Measurements from ENCODE around the gene FAM13C. TPM values are rescaled to one million over a fixed set of nuclear protein-coding genes. Genes with fewer than 3 reads are reported as not detected.

Gene FAM13C
- total RNA-seq, 3 donors from 2014 or later (not counting 1 experiment from before 2014, with no cell fraction given) = not detected

- no peaks in the 10 kb centered on the region for H3K27me3 ChIP-seq (ENCODE audit: control insufficient read depth, insufficient read depth, low read length)
- Mint-ChIP-seq H3K4me1 (no peaks in the 10 kb centered on the region), H3K4me3 (no peak overlapping the region), H3K9me3 (peaks cover 5% of the 10 kb centered on the region in 2 donors), H3K27ac (no peak overlapping the region), H3K36me3 (no peaks in the 10 kb centered on the region), H3K27me3 (ENCODE audit: low read depth in 2 of 2) (peaks cover 4 to 8% of the 10 kb centered on the region in 2 donors)
- no peak overlapping the region for H3K27ac ChIP-seq (ENCODE audit: low read length)
- ATAC-seq = no peak
- TF ChIP-seq, protein P1, sequence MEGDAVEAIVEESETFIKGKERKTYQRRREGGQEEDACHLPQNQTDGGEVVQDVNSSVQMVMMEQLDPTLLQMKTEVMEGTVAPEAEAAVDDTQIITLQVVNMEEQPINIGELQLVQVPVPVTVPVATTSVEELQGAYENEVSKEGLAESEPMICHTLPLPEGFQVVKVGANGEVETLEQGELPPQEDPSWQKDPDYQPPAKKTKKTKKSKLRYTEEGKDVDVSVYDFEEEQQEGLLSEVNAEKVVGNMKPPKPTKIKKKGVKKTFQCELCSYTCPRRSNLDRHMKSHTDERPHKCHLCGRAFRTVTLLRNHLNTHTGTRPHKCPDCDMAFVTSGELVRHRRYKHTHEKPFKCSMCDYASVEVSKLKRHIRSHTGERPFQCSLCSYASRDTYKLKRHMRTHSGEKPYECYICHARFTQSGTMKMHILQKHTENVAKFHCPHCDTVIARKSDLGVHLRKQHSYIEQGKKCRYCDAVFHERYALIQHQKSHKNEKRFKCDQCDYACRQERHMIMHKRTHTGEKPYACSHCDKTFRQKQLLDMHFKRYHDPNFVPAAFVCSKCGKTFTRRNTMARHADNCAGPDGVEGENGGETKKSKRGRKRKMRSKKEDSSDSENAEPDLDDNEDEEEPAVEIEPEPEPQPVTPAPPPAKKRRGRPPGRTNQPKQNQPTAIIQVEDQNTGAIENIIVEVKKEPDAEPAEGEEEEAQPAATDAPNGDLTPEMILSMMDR (IDR thresholded peaks at IDR 0.05) = no peak
- H3K4me1 ChIP-seq (ENCODE audit: control insufficient read depth, insufficient read depth, low read length) = no peaks in the 10 kb centered on the region
- 78% methylated on average over 6 of the region's 6 CpGs for WGBS (ENCODE audit: insufficient coverage)
- no peaks in the 10 kb centered on the region for H3K9me3 ChIP-seq (ENCODE audit: control insufficient read depth, insufficient read depth, low read length)
- no peaks in the 10 kb centered on the region for H3K36me3 ChIP-seq (ENCODE audit: control insufficient read depth, insufficient read depth, low read length)
- intact Hi-C loops (cut with micrococcal nuclease) = no loop called here
- H3K4me3 ChIP-seq (ENCODE audit: low read length) = no peak overlapping the region
- no peak for DNase-seq
Measured at GRCh38 chr10:59360605-59361405, 1.5 kb downstream of the FAM13C start.

GRCh38 chr10:59358576-59358975 lies 3.8 kb downstream of the FAM13C start:
- Mint-ChIP-seq H3K27me3 (ENCODE audit: low read depth in 2 of 2) (peaks cover 0 to 4% of the 10 kb centered on the region in 2 donors), H3K27ac (no peak overlapping the region), H3K36me3 (no peaks in the 10 kb centered on the region), H3K4me1 (no peaks in the 10 kb centered on the region), H3K9me3 (peaks cover 5 to 6% of the 10 kb centered on the region in 2 donors), H3K4me3 (no peak overlapping the region)
- Histone ChIP-seq H3K27ac (ENCODE audit: low read length) (no peak overlapping the region), H3K4me1 (ENCODE audit: control insufficient read depth, insufficient read depth, low read length) (no peaks in the 10 kb centered on the region), H3K9me3 (ENCODE audit: control insufficient read depth, insufficient read depth, low read length) (no peaks in the 10 kb centered on the region), H3K27me3 (ENCODE audit: control insufficient read depth, insufficient read depth, low read length) (no peaks in the 10 kb centered on the region), H3K4me3 (ENCODE audit: low read length) (no peak overlapping the region), H3K36me3 (ENCODE audit: control insufficient read depth, insufficient read depth, low read length) (no peaks in the 10 kb centered on the region)
- TF ChIP-seq, protein P1 (IDR thresholded peaks at IDR 0.05) = no peak
- ATAC-seq = no peak
- intact Hi-C loops (cut with micrococcal nuclease) = no loop called here
- no peak for DNase-seq

DNA sequence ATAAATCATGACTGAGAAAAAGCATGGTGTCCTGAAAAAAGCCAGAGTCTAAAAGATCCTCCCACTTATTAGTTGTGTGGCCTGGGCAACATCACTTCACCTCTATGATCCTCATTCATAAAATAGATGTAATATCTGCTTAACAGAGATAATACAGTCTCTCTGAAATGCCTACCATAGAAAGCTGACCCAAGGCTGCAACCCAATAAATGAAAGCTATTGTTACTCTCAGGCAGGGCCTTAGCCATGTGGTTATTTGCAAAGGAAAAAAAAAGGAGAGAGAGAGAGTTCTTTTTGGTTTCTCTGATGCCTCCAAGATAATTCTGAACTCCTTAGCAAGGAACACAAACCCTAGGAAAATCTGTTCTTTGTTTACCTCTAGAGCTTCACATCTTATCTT lies 7.9 kb downstream of the FAM13C start:
- DNase-seq (no peak), ATAC-seq (no peak)
- Histone ChIP-seq H3K4me1 (ENCODE audit: control insufficient read depth, insufficient read depth, low read length) (no peaks in the 10 kb centered on the region), H3K27me3 (ENCODE audit: control insufficient read depth, insufficient read depth, low read length) (no peaks in the 10 kb centered on the region), H3K27ac (ENCODE audit: low read length) (no peak overlapping the region), H3K9me3 (ENCODE audit: control insufficient read depth, insufficient read depth, low read length) (no peaks in the 10 kb centered on the region), H3K4me3 (ENCODE audit: low read length) (no peak overlapping the region), H3K36me3 (ENCODE audit: control insufficient read depth, insufficient read depth, low read length) (no peaks in the 10 kb centered on the region)
- Mint-ChIP-seq H3K9me3 (peaks cover 5 to 8% of the 10 kb centered on the region in 2 donors), H3K4me3 (no peak overlapping the region), H3K27me3 (ENCODE audit: low read depth in 2 of 2) (no peaks in the 10 kb centered on the region), H3K36me3 (no peaks in the 10 kb centered on the region), H3K27ac (no peak overlapping the region), H3K4me1 (no peaks in the 10 kb centered on the region)
- TF ChIP-seq, protein P1 (IDR thresholded peaks at IDR 0.05) = no peak
- intact Hi-C loops (cut with micrococcal nuclease) = no loop called here

- 67% methylated on average over 1 of the region's 2 CpGs for WGBS (ENCODE audit: insufficient coverage)
- Mint-ChIP-seq H3K27me3 (ENCODE audit: low read depth in 2 of 2) (no peaks in the 10 kb centered on the region), H3K4me1 (no peaks in the 10 kb centered on the region), H3K9me3 (peaks cover 6 to 8% of the 10 kb centered on the region in 2 donors), H3K27ac (no peak overlapping the region), H3K36me3 (no peaks in the 10 kb centered on the region), H3K4me3 (no peak overlapping the region)
- no peak overlapping the region for H3K4me3 ChIP-seq (ENCODE audit: low read length)
- no peak overlapping the region for H3K27ac ChIP-seq (ENCODE audit: low read length)
- H3K27me3 ChIP-seq (ENCODE audit: control insufficient read depth, insufficient read depth, low read length) = no peaks in the 10 kb centered on the region
- TF ChIP-seq, protein P1 (IDR thresholded peaks at IDR 0.05) = no peak
- no peaks in the 10 kb centered on the region for H3K36me3 ChIP-seq (ENCODE audit: control insufficient read depth, insufficient read depth, low read length)
- ATAC-seq (no peak), DNase-seq (no peak)
- no peaks in the 10 kb centered on the region for H3K9me3 ChIP-seq (ENCODE audit: control insufficient read depth, insufficient read depth, low read length)
- H3K4me1 ChIP-seq (ENCODE audit: control insufficient read depth, insufficient read depth, low read length) = no peaks in the 10 kb centered on the region
- intact Hi-C loops (cut with micrococcal nuclease) = no loop called here
Measured at GRCh38 chr10:59350558-59350957, 11.8 kb downstream of the FAM13C start.

All from natural killer cell (primary cell).